ENCODE results near the gene TAB3. TPM values are rescaled to one million over a fixed set of nuclear protein-coding genes. Genes with fewer than 3 reads are reported as not detected.

The TAB3 gene
- total and polyA plus RNA-seq, 2 of the 4 experiments (the other 2 are of a cell fraction): 4.7 to 6.4 TPM

GRCh38 chrX:30793075-30793766, 95.8 kb downstream of the TAB3 start:
- Histone ChIP-seq H4K91ac (ENCODE audit: insufficient read depth, low read depth, low read length) (no peak overlapping the region), H3K27me3 (ENCODE audit: control insufficient read depth, insufficient read depth, low read length) (no peaks in the 10 kb centered on the region), H2BK120ac (ENCODE audit: low read depth, low read length) (no peak overlapping the region), H3K14ac (replicated peaks; ENCODE audit: low read depth, low read length) (no peak overlapping the region), H3K23ac (ENCODE audit: low read depth, low read length) (no peak overlapping the region), H2BK15ac (ENCODE audit: low read depth, low read length) (no peak overlapping the region), H4K8ac (ENCODE audit: low read depth in 2 of 2, low read length in 2 of 2) (no peak overlapping the region), H3K4me1 (ENCODE audit: control insufficient read depth, insufficient read depth, low read length) (no peaks in the 10 kb centered on the region), H3K9me1 (ENCODE audit: insufficient read depth, low read length) (peaks cover 3% of the 10 kb centered on the region), H2BK5ac (ENCODE audit: low read depth, low read length, poor library complexity, severe bottlenecking) (no peak overlapping the region), H3K4me2 (ENCODE audit: low read depth, low read length) (no peak overlapping the region), H3K9ac (ENCODE audit: low read depth, low read length) (no peak overlapping the region), H4K20me1 (ENCODE audit: insufficient read depth, low read length) (no peaks in the 10 kb centered on the region), H3K4ac (ENCODE audit: low read depth, low read length) (no peak overlapping the region), H4K5ac (ENCODE audit: low read depth, low read length) (no peak overlapping the region), H3K18ac (ENCODE audit: low read depth, low read length) (no peak overlapping the region), H2BK20ac (ENCODE audit: low read depth, low read length) (no peak overlapping the region), H2AFZ (replicated peaks; ENCODE audit: low read length, poor library complexity) (no peak overlapping the region), H3K4me3 (ENCODE audit: insufficient read depth, low read depth, low read length) (no peak overlapping the region), H3K27ac (ENCODE audit: insufficient read depth, low read length) (no peak overlapping the region), H3K79me1 (ENCODE audit: low read depth in 1 of 2, low read length in 2 of 2) (no peaks in the 10 kb centered on the region), H2AK9ac (replicated peaks; ENCODE audit: low read depth, low read length, poor library complexity) (no peak overlapping the region), H3K36me3 (ENCODE audit: control insufficient read depth, insufficient read depth, low read length) (no peaks in the 10 kb centered on the region), H2AK5ac (ENCODE audit: low read depth, low read length) (no peak overlapping the region), H3K9me3 (ENCODE audit: control insufficient read depth, insufficient read depth, low read length) (peaks cover 28% of the 10 kb centered on the region), H3K56ac (ENCODE audit: extremely low read depth, insufficient read depth, low read length) (no peak overlapping the region)
- no peak for DNase-seq
- TF ChIP-seq MAFK (IDR thresholded peaks at IDR 0.05; ENCODE audit: low read depth, low read length): no peak
- no peak for TF ChIP-seq RAD21 (IDR thresholded peaks at IDR 0.05; ENCODE audit: low read length)
- TF ChIP-seq USF2 (IDR thresholded peaks at IDR 0.05; ENCODE audit: low read depth, low read length): no peak
- TF ChIP-seq RCOR1 (IDR thresholded peaks at IDR 0.05; ENCODE audit: insufficient replicate concordance, low read length): no peak
- TF ChIP-seq MAZ (IDR thresholded peaks at IDR 0.05; ENCODE audit: borderline replicate concordance, low read depth, low read length): no peak
- no peak for TF ChIP-seq RFX5 (IDR thresholded peaks at IDR 0.05; ENCODE audit: low read depth, low read length)
- no peak for TF ChIP-seq SMC3 (IDR thresholded peaks at IDR 0.05; ENCODE audit: low read depth, low read length)
- no peak for TF ChIP-seq BHLHE40 (IDR thresholded peaks at IDR 0.05; ENCODE audit: low read depth, low read length)
- no peak for TF ChIP-seq CTCF (conservative IDR thresholded peaks at IDR 0.05; ENCODE audit: low read depth, low read length)
- no peak for TF ChIP-seq CEBPB (IDR thresholded peaks at IDR 0.05; ENCODE audit: low read depth, low read length)
- no peak for TF ChIP-seq MXI1 (IDR thresholded peaks at IDR 0.05; ENCODE audit: borderline replicate concordance, low read depth, low read length)
- no peak for TF ChIP-seq FOS (IDR thresholded peaks at IDR 0.05; ENCODE audit: low read depth, low read length)
- no peak for TF ChIP-seq POLR2A (IDR thresholded peaks at IDR 0.05; ENCODE audit: low read depth, low read length)
- TF ChIP-seq ELK1 (IDR thresholded peaks at IDR 0.05; ENCODE audit: borderline replicate concordance, low read depth, low read length): no peak
- TF ChIP-seq NFE2L2 (IDR thresholded peaks at IDR 0.05; ENCODE audit: low read depth, low read length): no peak
- no peak for TF ChIP-seq CHD1 (IDR thresholded peaks at IDR 0.05; ENCODE audit: low read depth, low read length)
- ChIA-PET CTCF (no interaction called here), POLR2A (ENCODE audit: unreplicated experiment) (no interaction called here)
- BruUV-seq (replicated peaks): no TSS peak
- dilution Hi-C loops (cut with HindIII; ENCODE audit: low sequenced_read_pairs, unreplicated experiment) (no loop called here), intact Hi-C loops (cut with micrococcal nuclease) (no loop called here), in situ Hi-C loops (cut with MboI; ENCODE audit: low sequenced_read_pairs) (no loop called here)
- ATAC-seq (ENCODE audit: low read depth): no peak
- WGBS, 2 experiments (ENCODE audit: extremely low coverage in 2 of 2, insufficient read length in 1 of 2): 60% methylated on average over 3 of the region's 3 CpGs; no CpG with 5 or more reads in 1 of the 2 experiments

All from IMR-90 (cell line).